Measurements from ENCODE around the gene MED13L. TPM values are rescaled to one million over a fixed set of nuclear protein-coding genes. Genes with fewer than 3 reads are reported as not detected.
A peak's percentile ranks its signal among the peaks of the same experiment; 100 is the strongest.
"Not testable (repeated sequence)": the region's sequence is repeated elsewhere in the genome, so short reads cannot be mapped to it uniquely, and the experiment has no call there.

Gene MED13L
- total RNA-seq, 1 donor from 2014 or later = 41.9 TPM

- no peak for DNase-seq (ENCODE audit: low spot score)
- no peak for ATAC-seq
These were observed 243.7 kb downstream of the MED13L start for GRCh38 chr12:116033765-116034164.

DNA sequence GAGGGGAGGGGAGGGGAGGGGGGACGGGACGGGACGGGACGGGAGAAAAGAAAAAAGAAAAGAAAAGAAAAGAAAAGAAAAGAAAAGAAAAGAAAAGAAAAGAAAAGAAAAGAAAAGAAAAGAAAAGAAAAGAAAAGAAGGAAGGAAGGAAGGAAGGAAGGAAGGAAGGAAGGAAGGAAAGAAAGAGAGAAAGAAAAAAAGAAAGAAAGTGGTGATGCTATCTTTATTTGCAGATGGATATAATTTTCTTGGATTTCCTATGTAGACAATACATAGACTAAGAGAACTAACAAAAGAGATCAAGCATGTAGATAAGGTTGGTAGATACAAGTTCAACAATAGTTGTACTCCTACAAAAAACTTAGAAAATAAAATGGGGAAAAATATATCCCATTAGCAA lies 245.9 kb downstream of the MED13L start:
- ATAC-seq; DNase-seq (ENCODE audit: low spot score): not testable (repeated sequence)

DNA sequence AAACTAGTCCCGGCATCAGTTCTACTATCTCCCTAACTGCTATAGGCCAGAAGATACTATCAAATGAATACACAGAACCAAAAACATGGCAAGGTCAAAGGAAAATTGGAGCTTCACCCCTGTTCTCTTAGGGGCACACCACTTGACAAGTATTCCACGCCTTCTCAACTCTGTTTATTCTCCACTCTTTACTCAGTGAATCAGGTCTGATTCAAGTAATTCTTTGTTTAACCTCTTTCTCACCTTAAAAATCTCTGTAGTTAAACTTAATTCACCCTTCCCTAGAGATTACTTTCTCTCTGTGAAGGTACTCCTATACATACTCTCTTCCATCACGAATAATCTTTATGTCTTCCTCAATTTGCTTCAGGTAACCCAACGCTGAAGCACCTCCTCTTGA lies 248.9 kb downstream of the MED13L start:
- no peak for ATAC-seq
- DNase-seq (ENCODE audit: low spot score) = no peak

DNA sequence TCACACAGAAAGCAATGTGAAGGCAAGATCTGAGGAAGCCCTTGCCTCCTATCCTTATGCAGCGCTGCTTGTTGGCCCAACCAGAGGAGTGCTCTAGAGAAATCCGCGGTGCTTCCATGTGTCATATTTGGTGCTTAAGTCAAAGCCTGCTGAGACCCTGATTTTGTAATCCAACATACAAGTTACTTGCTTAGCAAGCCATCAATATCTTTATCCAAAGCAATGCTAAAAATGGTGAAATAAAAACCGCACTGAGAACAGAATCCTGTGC lies 250.0 kb downstream of the MED13L start:
- DNase-seq (ENCODE audit: low spot score) (no peak), ATAC-seq (peak; percentile 40)

GRCh38 chr12:116026768-116027550 lies 250.5 kb downstream of the MED13L start:
- ATAC-seq = peak; percentile 77
- no peak for DNase-seq (ENCODE audit: low spot score)

GRCh38 chr12:116026346-116026745 lies 251.1 kb downstream of the MED13L start:
- ATAC-seq = no peak
- no peak for DNase-seq (ENCODE audit: low spot score)

DNA sequence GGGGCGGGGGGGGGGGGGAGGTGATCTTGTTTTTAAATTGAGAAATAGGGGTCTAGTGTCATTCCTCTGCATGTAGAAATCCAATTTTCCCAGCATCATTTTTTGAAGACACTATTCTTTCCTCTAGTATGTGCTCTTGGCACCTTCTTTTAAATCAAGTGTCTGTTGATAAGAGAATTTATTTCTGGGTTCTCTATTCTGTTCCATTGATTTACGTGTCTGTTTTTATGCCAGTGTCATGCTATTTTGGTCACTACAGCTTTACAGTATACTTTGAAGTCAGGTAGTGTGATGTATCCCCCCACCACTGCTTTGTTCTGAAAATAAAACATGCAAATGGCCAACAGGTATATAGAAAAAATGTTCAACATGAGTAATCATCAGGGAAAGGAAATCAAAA lies 252.7 kb downstream of the MED13L start:
- no peak for ATAC-seq
- no peak for DNase-seq (ENCODE audit: low spot score)

DNA sequence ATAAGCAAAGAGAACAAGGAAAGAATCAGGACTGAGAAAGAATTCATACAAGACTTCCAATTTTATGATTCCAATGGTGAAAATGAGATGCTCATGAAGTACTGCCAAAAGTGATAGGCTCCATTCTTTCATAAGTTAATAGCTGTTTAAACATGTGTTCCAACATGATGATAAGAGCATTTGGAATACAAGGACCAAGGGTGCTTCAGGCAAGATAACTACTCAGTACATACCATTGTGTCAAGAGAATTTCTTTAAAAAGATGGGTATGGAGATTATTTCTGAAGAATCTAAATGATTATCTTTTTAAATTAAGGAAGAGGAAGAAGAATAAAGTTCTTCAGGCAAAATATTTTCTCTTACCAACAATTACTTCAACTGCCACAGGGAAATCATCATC lies 258.1 kb downstream of the MED13L start:
- DNase-seq (ENCODE audit: low spot score) (no peak), ATAC-seq (no peak)

DNA sequence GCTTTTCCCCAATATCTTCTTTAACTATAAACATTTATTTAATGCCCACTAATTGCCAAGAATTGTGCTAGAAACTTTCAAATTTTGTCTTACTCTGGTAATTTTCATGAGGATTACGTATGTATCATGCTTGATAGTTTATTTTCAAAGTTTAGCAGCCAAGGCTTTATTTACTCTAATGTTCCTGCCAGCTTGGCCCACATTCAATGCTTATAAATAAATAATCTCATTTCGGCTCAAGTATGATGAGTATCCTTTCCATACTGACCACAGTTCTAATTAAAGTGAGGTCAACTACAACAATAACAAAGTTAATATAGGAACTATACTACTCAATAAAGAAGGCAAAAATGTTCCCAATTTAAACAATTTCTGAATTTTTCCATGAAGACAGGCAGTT lies 259.2 kb downstream of the MED13L start:
- ATAC-seq (peak; percentile 69), DNase-seq (ENCODE audit: low spot score) (no peak)

- ATAC-seq = peak; percentile 93
- no peak for DNase-seq (ENCODE audit: low spot score)
These were observed 262.0 kb downstream of the MED13L start for GRCh38 chr12:116015525-116015924.

DNA sequence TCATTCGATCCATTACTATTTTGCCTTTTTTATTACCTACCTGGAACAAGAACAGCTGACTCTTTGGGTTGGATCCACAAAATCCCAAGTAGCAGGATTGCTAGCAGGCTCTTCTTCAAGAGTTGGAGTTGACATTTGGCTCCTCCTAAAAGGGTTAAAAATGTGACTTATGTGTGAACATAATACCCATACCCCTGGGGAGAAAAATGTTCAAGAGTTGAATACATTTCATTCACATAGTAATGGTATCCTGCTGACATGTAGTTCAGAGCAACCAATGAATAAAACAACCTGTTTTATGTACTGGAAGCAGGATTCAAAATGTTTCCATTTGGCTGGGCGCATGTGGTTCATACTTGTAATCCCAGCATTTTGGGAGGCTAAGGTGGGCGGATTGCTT lies 264.7 kb downstream of the MED13L start:
- no peak for DNase-seq (ENCODE audit: low spot score)
- ATAC-seq = no peak

- ATAC-seq = no peak
- no peak for DNase-seq (ENCODE audit: low spot score)
These were observed 266.3 kb downstream of the MED13L start for GRCh38 chr12:116011217-116011616.

DNA sequence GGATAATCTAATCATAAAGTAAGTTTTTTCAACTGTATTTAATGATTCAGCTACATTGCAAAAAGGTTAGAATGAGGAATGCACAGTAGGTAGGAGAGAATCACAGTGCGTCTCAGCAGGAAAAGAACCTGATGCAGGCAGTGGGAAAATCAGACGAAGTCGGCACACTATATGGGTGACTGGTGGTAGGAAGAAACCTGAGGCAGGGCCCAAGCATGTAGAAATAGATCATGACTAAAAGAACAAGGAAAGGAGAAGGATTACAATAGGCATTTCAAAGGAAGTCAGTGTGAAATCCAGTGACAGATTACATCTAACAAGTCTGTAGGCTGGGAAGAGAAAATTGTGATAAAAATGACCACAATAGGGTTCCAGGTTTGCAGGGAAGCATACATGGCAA lies 267.0 kb downstream of the MED13L start:
- ATAC-seq = no peak
- no peak for DNase-seq (ENCODE audit: low spot score)

DNA sequence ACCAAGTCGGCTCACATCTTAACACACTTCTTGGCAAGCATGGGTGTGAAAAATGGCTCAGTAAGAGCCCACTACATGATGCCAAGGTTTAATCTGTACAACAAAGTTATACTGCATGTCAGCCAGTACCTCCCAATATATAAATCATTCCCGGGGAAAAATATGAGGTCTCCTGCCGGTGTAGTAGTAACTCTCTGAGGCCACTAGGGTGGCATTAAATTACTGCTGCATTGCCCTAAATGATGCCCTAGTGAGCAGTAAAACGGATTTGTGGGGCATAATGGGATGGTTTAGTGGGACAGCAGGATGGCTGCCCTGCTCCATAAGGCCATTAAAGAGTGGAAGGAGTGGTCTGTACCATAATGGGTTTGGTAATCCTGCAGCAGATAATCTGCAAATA lies 267.7 kb downstream of the MED13L start:
- ATAC-seq = no peak
- DNase-seq (ENCODE audit: low spot score) = no peak

GRCh38 chr12:116006141-116006540 lies 271.4 kb downstream of the MED13L start:
- no peak for DNase-seq (ENCODE audit: low spot score)
- no peak for ATAC-seq

DNA sequence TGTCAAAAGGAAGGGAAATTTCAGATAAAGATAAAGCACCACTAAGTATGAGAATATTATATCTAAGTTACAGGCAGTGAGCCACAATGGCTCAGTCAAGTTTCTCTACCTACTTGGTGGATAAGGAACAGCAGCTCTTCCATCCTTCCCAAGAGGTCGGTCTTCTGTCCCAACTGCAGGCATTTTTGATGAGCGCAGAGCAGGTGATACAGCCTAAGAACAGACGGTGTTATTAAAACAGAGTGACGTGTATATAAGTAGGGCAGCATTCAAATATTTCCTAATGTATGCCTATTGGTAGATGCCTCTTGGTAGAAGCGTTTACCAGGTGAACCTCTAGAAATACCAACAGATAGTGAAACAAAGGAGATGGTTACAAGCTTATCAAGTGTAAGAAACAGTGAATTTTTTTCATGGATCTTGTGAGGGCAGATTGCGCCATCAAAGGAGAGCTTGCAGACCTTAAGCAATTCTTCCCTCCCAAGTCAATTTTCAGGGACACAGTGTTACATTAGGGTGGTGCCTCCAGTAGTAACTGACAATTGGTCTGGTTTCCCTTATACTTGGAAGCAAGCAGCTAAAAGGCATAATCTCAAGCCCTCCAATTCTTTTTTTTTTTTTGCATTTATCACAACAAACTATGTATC lies 274.5 kb downstream of the MED13L start:
- DNase-seq (ENCODE audit: low spot score) (no peak), ATAC-seq (no peak)

- no peak for DNase-seq (ENCODE audit: low spot score)
- ATAC-seq = no peak
These were observed 277.2 kb downstream of the MED13L start for GRCh38 chr12:116000252-116000651.

DNA sequence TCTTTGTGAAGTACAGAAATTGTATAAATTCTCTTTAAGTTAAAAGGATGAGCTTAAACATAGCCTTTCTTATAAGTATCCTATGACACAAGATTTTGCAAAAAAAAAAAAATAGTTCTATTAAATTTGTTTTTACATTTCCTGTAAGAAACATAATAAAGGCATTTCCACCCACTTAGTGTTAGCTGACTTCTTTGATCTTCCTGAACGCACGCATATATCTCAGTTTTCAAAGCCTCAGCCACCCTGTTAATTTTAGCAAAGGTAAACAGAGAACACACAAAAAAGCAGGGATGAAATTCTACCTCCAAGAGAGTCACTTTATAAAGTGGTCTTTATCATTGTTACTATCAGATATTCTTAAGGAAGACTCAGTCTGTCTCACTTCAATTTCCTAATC lies 277.9 kb downstream of the MED13L start:
- ATAC-seq (no peak), DNase-seq (ENCODE audit: low spot score) (no peak)

DNA sequence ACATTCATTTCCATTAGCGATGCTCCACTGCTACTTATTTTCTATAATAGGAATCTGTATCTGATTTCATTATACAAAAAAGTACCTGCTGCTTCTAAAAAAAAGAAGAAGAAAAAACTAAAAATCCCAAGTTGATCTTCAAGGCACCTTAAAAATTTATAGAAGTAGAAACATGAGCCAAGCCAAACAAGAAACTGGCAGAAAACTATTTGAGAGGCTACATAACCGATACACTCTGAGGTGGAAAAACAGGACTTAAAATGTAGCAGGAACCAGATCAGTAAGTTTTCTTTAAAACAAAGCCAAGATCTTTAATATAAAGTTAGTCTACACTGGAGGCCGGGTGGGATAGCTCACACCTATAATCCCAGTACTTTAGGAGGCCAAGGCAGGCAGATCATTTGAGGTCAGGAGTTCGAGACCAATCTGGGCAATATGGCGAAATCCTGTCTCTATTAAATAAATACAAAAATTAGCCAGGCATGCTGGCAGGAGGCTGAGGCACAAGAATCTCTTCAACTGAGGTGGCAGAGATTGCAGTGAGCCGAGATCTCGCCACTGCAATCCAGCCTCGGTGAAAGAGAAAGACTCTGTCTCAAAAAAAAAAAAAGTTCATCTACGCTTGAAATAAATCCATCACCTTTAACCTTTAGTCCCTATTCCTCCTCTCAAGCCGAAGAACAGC lies 278.6 kb downstream of the MED13L start:
- ATAC-seq (peak; percentile 72), DNase-seq (ENCODE audit: low spot score) (no peak)

DNA sequence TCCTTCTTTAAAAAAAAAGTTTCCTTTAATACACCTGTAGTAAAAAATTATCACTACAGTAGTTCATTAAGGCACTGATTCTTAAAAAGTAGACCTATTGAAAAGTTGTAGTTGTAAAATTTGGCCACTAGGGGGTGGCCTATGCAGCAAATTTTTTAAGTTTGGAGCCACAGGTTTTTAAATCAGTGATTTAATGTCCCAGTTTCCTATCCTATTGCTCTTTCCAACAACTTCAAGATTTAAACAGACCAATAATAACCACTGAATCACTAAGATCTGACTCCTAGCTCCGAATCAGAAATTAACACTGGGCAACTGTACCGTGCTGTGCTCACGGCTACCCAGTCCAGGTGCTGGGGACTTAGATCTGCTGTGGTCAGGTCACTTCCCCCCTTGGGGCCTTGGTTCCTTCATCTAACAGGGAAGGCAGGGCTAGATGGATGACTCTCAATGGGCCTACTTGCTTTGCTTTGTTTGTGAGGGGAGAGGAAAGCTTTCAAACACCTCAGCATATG lies 279.3 kb downstream of the MED13L start:
- DNase-seq (ENCODE audit: low spot score) (no peak), ATAC-seq (peak; percentile 78)

DNA sequence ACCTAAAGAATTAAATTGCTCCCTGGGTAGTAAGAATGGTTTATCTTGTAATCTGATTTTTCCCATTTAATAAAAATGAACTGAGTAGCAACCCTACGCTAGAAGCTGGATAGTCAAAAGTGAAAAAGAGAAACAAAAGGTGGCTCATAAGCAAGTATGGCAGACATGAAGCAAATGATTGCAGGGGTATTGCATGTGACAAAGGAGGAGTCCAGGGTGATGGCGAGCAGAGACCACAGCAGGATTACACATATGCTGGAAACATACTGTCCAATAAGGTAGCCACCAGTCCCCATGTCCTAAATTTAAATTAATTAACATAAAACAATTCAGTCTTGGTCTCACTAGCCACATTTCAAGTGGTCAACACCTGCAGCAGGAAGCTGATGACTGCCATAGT lies 283.8 kb downstream of the MED13L start:
- no peak for ATAC-seq

DNA sequence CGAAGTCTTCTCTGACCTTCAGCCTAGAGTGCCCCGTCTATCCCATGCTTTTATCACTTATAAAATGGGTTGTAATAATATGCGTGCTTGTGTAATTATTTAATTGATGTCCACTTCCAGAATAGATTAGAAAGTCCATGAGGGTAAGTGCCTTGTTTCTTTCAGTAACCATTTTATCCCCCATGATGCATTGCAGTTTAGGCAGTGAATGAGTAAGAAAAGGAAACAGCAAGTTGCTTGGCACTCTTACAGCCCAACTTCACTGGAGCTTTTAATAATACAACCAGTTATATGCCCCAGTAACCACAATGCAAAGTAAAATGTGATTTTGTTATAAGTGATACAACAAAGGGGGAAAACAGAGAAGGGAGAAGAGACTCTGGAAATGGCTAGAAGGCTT lies 287.3 kb downstream of the MED13L start:
- no peak for ATAC-seq
- DNase-seq (ENCODE audit: low spot score) = no peak

More for the DNA sequence above, 283.8 kb downstream of the MED13L start:
- no peak for DNase-seq (ENCODE audit: low spot score)

Measured in left lobe of liver (tissue), 2 donors.